Skeletal muscle satellite cell (primary cell): Measurements from ENCODE around the gene LMO7.

Experiments used
- H3K27me3 ChIP-seq: 2 replicates; pipeline ENCODE4 v1.7.0; 2013; ENCODE audit warnings: low read length; ENCODE audit not compliant: control insufficient read depth, insufficient read depth
- H3K36me3 ChIP-seq: 2 replicates; pipeline ENCODE4 v1.7.0; 2013; ENCODE audit warnings: mild to moderate bottlenecking, control low read depth, low read length; ENCODE audit not compliant: insufficient read depth
- H3K4me1 ChIP-seq: 2 replicates; pipeline ENCODE4 v1.7.0; 2013; ENCODE audit warnings: low read length; ENCODE audit not compliant: control insufficient read depth, insufficient read depth
- H3K4me2 ChIP-seq: 2 replicates; pipeline ENCODE4 v1.7.0; 2013; ENCODE audit warnings: mild to moderate bottlenecking, low read length
- H3K4me3 ChIP-seq: 2 replicates; pipeline ENCODE4 v1.7.0; 2013; ENCODE audit warnings: low read length
- H3K9ac ChIP-seq: 2 replicates; pipeline ENCODE4 v1.7.0; 2013; ENCODE audit warnings: mild to moderate bottlenecking, low read depth, low read length, moderate library complexity
- H3K9me3 ChIP-seq: replicated peaks from 2 replicates; pipeline ENCODE4 v1.7.0; 2013; ENCODE audit warnings: mild to moderate bottlenecking, control low read depth, low read length

The LMO7 gene

GRCh38 chr13:75763512-75763911, 127.4 kb downstream of the LMO7 start:
- Histone ChIP-seq H3K9me3 (no peaks in the 10 kb centered on the region), H3K4me1 (peaks cover 50% of the 10 kb centered on the region), H3K9ac (no peak overlapping the region), H3K36me3 (peaks cover 29% of the 10 kb centered on the region), H3K27me3 (no peaks in the 10 kb centered on the region), H3K4me3 (no peak overlapping the region), H3K4me2 (no peak overlapping the region)

- Histone ChIP-seq H3K4me1 (peaks cover 55% of the 10 kb centered on the region), H3K4me3 (no peak overlapping the region), H3K36me3 (peaks cover 27% of the 10 kb centered on the region), H3K4me2 (no peak overlapping the region), H3K27me3 (no peaks in the 10 kb centered on the region), H3K9me3 (no peaks in the 10 kb centered on the region), H3K9ac (no peak overlapping the region)
Measured at GRCh38 chr13:75764251-75764925, 128.3 kb downstream of the LMO7 start.

- H3K27me3 ChIP-seq, result no peaks in the 10 kb centered on the region
- H3K4me2 ChIP-seq, result peak overlapping the region; percentile 11
- no peaks in the 10 kb centered on the region for H3K9me3 ChIP-seq
- peaks cover 56% of the 10 kb centered on the region for H3K4me1 ChIP-seq
- peaks cover 25% of the 10 kb centered on the region for H3K36me3 ChIP-seq
- no peak overlapping the region for H3K4me3 ChIP-seq
- no peak overlapping the region for H3K9ac ChIP-seq
Measured at GRCh38 chr13:75764926-75765310, 128.8 kb downstream of the LMO7 start.

GRCh38 chr13:75766636-75767035, 130.5 kb downstream of the LMO7 start:
- Histone ChIP-seq H3K9me3 (no peaks in the 10 kb centered on the region), H3K4me2 (no peak overlapping the region), H3K36me3 (peaks cover 25% of the 10 kb centered on the region), H3K9ac (no peak overlapping the region), H3K4me1 (peaks cover 59% of the 10 kb centered on the region), H3K27me3 (no peaks in the 10 kb centered on the region), H3K4me3 (no peak overlapping the region)

GRCh38 chr13:75769141-75769905, 133.2 kb downstream of the LMO7 start:
- H3K9ac ChIP-seq, result no peak overlapping the region
- peaks cover 12% of the 10 kb centered on the region for H3K36me3 ChIP-seq
- H3K9me3 ChIP-seq, result no peaks in the 10 kb centered on the region
- no peak overlapping the region for H3K4me3 ChIP-seq
- no peak overlapping the region for H3K4me2 ChIP-seq
- H3K4me1 ChIP-seq, result peaks cover 61% of the 10 kb centered on the region
- H3K27me3 ChIP-seq, result no peaks in the 10 kb centered on the region

GRCh38 chr13:75770164-75770563, 134.0 kb downstream of the LMO7 start:
- no peak overlapping the region for H3K4me3 ChIP-seq
- H3K27me3 ChIP-seq, result no peaks in the 10 kb centered on the region
- H3K36me3 ChIP-seq, result peaks cover 12% of the 10 kb centered on the region
- H3K4me2 ChIP-seq, result no peak overlapping the region
- H3K9me3 ChIP-seq, result no peaks in the 10 kb centered on the region
- H3K4me1 ChIP-seq, result peaks cover 62% of the 10 kb centered on the region
- H3K9ac ChIP-seq, result no peak overlapping the region

- Histone ChIP-seq H3K4me3 (no peak overlapping the region), H3K9ac (no peak overlapping the region), H3K4me1 (peaks cover 58% of the 10 kb centered on the region), H3K4me2 (no peak overlapping the region), H3K27me3 (no peaks in the 10 kb centered on the region), H3K36me3 (peaks cover 9% of the 10 kb centered on the region), H3K9me3 (no peaks in the 10 kb centered on the region)
Measured at GRCh38 chr13:75770592-75771011, 134.5 kb downstream of the LMO7 start.

GRCh38 chr13:75771226-75771625, 135.1 kb downstream of the LMO7 start:
- Histone ChIP-seq H3K9ac (no peak overlapping the region), H3K9me3 (no peaks in the 10 kb centered on the region), H3K4me1 (peaks cover 55% of the 10 kb centered on the region), H3K36me3 (peaks cover 11% of the 10 kb centered on the region), H3K4me3 (no peak overlapping the region), H3K4me2 (no peak overlapping the region), H3K27me3 (no peaks in the 10 kb centered on the region)

GRCh38 chr13:75771818-75772217, 135.7 kb downstream of the LMO7 start:
- peak overlapping the region; percentile 52 for H3K9ac ChIP-seq
- H3K27me3 ChIP-seq, result no peaks in the 10 kb centered on the region
- peak overlapping the region; percentile 38 for H3K4me3 ChIP-seq
- H3K36me3 ChIP-seq, result peaks cover 11% of the 10 kb centered on the region
- H3K4me1 ChIP-seq, result peaks cover 55% of the 10 kb centered on the region
- H3K4me2 ChIP-seq, result peak overlapping the region; percentile 75
- no peaks in the 10 kb centered on the region for H3K9me3 ChIP-seq

- Histone ChIP-seq H3K27me3 (no peaks in the 10 kb centered on the region), H3K4me2 (no peak overlapping the region), H3K4me1 (peaks cover 52% of the 10 kb centered on the region), H3K9ac (no peak overlapping the region), H3K9me3 (no peaks in the 10 kb centered on the region), H3K36me3 (peaks cover 24% of the 10 kb centered on the region), H3K4me3 (no peak overlapping the region)
Measured at GRCh38 chr13:75774176-75774575, 138.0 kb downstream of the LMO7 start.

GRCh38 chr13:75776550-75776949, 140.4 kb downstream of the LMO7 start:
- no peak overlapping the region for H3K4me2 ChIP-seq
- peaks cover 30% of the 10 kb centered on the region for H3K36me3 ChIP-seq
- no peaks in the 10 kb centered on the region for H3K27me3 ChIP-seq
- no peak overlapping the region for H3K4me3 ChIP-seq
- H3K4me1 ChIP-seq, result peaks cover 30% of the 10 kb centered on the region
- no peak overlapping the region for H3K9ac ChIP-seq
- H3K9me3 ChIP-seq, result no peaks in the 10 kb centered on the region

- no peak overlapping the region for H3K4me2 ChIP-seq
- no peak overlapping the region for H3K4me3 ChIP-seq
- H3K9me3 ChIP-seq, result no peaks in the 10 kb centered on the region
- no peak overlapping the region for H3K9ac ChIP-seq
- H3K36me3 ChIP-seq, result peaks cover 30% of the 10 kb centered on the region
- peaks cover 18% of the 10 kb centered on the region for H3K4me1 ChIP-seq
- H3K27me3 ChIP-seq, result no peaks in the 10 kb centered on the region
Measured at GRCh38 chr13:75779393-75779792, 143.3 kb downstream of the LMO7 start.
